Measurements from ENCODE around the gene DHRS9.

DNA sequence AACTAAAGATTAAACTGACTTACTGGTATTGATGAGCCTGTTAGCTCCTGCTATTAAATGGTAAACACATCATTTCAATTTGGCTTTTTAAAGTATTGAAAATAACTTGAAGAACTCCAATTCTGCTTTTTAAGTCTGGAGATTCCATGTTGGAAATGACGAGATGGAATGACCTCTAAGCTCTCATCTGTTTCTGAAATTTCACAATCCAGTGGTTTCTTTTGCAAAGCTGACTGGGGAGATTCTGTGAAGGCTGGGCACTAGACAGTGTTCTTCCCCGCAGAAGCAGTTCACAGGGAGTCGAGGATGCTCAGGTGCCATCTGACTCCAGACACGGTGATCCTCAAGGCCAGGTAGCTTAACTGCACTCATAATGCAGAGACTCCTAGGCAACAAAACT lies 44.7 kb downstream of the DHRS9 start:
- TF ChIP-seq, protein P1, sequence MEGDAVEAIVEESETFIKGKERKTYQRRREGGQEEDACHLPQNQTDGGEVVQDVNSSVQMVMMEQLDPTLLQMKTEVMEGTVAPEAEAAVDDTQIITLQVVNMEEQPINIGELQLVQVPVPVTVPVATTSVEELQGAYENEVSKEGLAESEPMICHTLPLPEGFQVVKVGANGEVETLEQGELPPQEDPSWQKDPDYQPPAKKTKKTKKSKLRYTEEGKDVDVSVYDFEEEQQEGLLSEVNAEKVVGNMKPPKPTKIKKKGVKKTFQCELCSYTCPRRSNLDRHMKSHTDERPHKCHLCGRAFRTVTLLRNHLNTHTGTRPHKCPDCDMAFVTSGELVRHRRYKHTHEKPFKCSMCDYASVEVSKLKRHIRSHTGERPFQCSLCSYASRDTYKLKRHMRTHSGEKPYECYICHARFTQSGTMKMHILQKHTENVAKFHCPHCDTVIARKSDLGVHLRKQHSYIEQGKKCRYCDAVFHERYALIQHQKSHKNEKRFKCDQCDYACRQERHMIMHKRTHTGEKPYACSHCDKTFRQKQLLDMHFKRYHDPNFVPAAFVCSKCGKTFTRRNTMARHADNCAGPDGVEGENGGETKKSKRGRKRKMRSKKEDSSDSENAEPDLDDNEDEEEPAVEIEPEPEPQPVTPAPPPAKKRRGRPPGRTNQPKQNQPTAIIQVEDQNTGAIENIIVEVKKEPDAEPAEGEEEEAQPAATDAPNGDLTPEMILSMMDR (IDR thresholded peaks at IDR 0.05; ENCODE audit: low read depth, low read length): no peak
- TF ChIP-seq POLR2A (IDR thresholded peaks at IDR 0.05; ENCODE audit: extremely low read depth, insufficient read length) (no peak), MYC (IDR thresholded peaks at IDR 0.05; ENCODE audit: low read depth, low read length) (no peak)

Data from NB4 (cell line).